LHCN-M2 (cell line): ENCODE measurements around the gene OR6F1. TPM values are rescaled to one million over a fixed set of nuclear protein-coding genes. Genes with fewer than 3 reads are reported as not detected.
"Not testable (repeated sequence)": the region's sequence is repeated elsewhere in the genome, so short reads cannot be mapped to it uniquely, and the experiment has no call there.

Source experiments
- DNase-seq: peaks from one replicate; pipeline ENCODE4 v3.0.0-alpha.2; 2012; ENCODE audit warnings: low read depth
- polyA plus RNA-seq: library from polyadenylated mRNA; unstranded; fragments of >200 nt; gene quantifications from one replicate; pipeline ENCODE4 v1.2.1, GENCODE V29; 2012; ENCODE audit warnings: missing spikeins
- total RNA-seq: library from RNA; depleted of rRNA; stranded (reverse); fragments of >200 nt; gene quantifications from 2 replicates; pipeline ENCODE4 v1.2.3, GENCODE V29; 2014; rRNA removed

OR6F1 gene
- not detected in 2 replicates for total RNA-seq
- not detected for polyA plus RNA-seq

DNA sequence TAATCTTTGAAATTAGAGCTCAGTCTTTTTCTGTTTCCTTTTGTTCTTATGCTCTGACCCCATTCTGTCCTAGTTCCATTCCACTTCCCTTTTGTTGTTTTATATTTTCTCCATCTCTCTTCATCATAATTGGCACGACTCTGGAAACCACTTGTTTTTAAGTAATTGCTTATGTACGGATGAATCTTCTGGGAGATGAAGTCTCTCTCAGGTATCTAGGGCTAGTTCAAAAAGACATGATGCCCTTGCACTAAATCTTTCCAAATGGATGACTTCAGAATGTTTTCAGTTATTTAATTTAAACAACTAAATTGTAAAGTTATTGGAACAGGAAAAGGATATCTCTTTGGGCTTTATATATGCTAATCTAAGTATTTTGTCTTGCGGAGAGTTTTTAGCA is at the start of gene OR6F1:
Gene OR6F1, minus strand, starts transcription at position 101 of the 400 bp plus-strand sequence. CDS start 3,891 bp downstream, outside the sequence.
- no peak for DNase-seq

DNA sequence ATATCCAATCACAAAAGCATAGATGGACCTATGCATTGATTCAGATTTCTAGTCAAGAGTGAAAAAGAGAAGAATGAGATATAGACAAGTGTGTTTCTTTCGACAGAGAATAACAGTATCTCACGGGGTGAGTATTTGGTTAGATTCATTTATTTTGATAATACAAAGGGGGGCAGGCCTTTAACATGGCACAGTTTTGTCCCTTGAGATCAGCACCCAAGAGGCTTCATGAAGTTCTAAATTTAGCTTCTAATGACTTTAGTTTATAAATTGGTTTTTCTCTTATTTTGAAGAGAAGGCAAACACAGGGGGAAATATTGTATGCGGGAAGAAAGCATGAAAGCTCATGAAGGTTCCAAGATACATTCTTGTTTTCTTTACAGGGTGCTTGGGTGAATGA is 44.0 kb upstream of the OR6F1 start, which contains the start of gene OR1C1:
Gene OR1C1, minus strand, starts transcription at position 101 of the 400 bp plus-strand sequence. CDS start 2,150 bp downstream, outside the sequence.
- no peak for DNase-seq

DNA sequence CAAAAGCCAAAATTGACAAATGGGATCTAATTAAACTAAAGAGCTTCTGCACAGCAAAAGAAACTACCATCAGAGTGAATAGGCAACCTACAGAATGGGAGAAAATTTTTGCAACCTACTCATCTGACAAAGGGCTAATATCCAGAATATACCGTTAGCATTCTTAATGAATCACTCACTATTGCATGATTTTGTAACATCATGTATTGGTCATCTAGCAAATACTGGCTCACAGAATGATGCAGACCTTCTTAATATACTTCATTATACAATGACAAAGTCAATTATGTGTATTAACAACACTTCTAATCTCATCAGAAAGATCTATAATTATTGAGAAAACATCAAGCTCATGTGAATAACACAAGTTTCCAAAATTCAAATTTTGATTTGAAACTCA is 37.9 kb upstream of the OR6F1 start:
- DNase-seq = not testable (repeated sequence)

DNA sequence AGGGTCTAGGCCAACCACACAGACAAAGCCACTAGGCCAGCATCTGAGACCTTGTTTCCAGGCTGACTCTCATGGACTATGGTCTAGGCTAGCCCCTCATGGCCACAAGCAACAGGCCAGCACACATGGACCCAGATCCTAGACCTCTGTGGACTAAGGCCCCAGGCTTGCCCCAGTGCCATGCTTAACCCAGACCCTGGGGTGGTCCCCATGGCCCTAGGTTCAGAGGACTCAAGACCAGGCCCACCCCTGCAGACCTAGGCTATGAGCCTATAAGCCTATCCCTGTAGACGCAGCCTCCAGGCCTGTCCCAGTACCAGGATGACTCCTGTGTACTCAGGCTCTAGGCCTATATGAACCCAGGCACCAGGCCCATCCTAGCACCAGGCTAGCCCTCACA is 33.4 kb upstream of the OR6F1 start:
- DNase-seq = no peak

DNA sequence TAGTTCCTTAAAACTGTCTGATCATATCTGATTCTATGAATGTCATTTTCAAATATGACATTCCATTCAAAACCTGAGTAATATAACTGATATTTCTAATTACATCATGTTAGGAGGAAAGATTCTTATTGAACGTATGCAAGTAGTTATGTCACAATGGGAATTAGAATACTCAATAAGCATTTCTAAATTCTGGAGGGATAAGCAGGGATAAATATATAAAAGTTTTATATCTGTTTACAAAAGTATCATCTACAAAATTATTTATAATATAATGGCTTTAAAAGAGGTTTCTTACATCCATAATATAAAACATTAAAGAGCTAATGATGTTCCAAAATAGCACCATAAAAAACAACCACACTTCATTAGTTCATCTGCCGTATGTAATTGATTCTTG is 31.6 kb upstream of the OR6F1 start, which contains the start of gene OR14A2:
Gene OR14A2, minus strand, starts transcription at position 101 of the 400 bp plus-strand sequence.
- no peak for DNase-seq

DNA sequence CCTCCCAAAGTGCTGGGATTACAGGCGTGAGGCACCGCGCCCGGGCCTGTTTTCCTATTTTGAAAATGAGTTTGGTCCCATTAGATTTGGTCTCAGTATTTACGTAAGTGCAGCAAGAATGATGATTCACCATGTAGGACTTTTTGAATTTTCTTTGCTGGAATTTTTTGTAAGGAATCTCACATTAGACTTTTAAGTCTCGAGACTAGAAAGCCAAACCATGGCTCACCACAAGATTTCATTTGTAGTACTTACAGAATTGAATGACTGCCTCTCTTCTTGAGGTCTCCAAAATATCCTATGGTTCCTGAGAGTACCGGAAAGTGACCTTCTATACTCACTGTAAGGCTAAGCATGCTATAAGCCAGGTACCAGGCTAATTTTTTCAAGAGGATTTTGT is 31.2 kb upstream of the OR6F1 start:
- DNase-seq = no peak

DNA sequence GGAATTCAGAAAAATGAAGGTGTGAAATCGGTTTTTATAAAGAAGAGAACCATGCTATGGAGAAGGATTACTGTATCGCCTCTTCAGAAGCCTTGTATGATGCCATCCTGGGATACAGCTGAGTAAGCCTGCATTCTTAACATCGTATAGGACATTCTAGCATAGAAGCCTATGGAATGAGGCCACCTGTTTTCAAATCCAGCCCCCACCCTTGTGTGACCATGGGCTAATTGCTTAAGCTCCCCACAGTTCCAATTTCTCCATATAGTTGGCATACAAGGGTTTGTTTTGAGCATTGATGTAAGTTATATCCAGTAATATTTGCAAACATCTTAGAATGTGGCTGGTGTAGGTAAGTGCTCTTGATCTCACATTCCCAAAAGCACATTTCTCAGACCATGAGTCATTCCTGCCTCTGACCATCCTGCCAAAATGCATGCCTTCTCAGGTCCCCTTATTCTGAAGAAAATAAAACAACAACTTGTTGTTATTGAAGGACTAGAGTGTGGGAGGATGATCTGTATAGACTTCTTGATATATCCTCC is 30.0 kb upstream of the OR6F1 start:
- no peak for DNase-seq

DNA sequence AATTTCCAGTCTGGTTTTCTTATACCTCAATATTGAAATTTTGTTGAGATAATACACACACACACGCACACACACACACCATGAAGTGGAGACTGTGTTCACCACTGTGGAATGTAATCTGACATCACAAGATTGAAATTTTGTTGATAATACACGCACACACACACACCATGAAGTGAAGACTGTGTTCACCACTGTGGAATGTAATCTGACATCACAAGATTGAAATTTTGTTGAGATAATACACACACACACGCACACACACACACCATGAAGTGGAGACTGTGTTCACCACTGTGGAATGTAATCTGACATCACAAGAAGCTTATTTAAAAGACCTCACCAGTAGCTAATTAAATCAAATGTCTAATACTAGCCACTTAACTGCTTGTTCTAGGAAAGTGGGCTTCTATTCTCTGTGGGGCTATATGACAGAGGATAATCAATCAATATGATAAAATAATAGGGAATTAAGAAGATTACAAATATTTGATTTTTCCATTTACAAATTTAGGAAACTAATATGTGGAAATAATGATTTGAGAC is 25.8 kb upstream of the OR6F1 start:
- not testable (repeated sequence) for DNase-seq

DNA sequence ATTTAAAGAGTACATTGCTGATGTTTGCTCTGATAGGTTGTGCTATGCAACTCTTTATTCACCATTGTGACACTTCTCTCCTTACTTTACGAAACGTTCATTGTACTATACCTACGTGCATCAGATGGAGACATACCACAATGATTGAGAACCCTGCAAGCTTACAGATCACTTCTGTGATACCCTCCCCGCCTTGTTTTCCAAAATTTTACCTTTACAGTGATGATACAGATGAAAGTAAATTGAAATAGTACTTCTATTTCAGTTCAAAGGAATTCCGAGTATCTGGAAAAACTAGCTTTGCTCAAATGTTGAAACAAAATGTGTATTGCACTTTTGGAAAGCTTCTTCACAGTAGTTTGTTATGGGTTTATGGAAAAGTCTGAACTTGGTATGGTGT is 25.3 kb upstream of the OR6F1 start:
- no peak for DNase-seq

DNA sequence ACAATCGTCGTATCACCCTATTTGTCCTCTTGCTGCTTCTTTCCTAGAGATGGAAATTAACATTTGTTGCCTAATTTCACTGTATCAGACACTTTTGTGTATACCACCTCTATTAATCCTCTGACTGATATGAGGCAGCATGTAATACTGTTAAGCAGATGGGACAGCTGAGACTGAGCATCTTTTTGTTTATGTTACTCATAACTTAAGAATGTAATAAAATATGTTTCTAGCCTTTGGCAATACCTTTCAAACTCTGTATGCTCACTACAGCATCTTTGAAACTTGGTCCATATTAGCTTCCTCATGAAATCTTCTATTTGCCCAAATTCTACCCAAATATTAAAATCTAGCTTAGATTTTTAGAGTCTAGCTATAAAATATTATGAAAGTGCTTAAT is 24.3 kb upstream of the OR6F1 start:
- no peak for DNase-seq

DNA sequence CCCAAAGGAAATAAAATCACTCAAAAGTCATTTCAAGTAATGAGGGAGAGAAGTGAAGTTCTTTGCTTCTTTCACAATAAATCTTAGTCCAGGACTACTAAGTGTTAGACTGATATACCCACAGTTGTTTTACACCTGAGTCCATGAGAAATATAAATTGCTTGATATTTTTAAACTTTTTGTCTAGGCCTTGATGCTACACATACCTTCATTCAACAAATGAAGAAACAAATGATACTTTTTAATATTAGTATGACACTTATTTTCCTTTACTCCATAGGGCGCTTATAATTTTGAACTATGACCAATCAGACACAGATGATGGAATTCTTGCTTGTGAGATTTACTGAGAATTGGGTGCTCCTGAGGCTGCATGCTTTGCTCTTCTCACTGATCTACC is 21.9 kb upstream of the OR6F1 start, which contains the start of gene OR14K1:
Gene OR14K1, plus strand, starts transcription at position 301 of the 400 bp plus-strand sequence. Its CDS starts 0 bp downstream, at position 301.
- DNase-seq = no peak

DNA sequence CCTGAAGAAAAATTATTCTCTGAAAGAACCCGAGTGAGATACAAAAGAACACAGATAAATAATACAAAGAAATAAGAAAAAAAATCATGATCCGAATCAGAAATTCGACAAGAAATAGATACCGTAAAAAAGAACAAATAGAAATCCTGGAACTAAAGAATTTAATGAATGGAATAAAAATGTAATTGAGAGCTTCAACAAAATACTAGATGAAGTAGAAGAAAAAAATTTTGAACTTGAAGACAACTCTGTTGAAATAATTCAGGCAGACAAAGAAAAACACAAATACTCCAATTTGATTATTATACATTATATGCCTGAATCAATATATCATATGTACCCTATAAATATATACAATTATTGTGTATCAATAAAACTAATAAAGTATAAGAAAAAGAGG is 4.8 kb upstream of the OR6F1 start:
- no peak for DNase-seq

DNA sequence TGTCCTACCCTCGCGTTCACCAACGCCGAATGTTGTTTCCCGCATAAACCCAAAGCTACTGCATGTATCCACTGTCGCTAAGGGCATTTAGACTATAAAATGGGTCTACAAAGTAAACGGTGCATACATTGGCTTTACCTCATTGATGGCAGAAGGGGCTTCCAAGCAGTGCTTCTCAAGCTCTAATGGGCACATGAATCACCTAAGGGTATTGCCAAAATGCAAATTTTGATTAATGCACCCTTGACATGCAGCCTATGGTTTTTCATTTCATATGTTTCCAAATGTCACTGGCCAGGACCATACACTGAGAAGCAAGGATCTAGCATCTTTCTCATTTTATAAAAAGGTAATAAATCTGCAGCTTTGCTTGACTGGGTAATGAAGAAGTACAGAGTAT is 2.7 kb downstream of the OR6F1 start:
- no peak for DNase-seq

DNA sequence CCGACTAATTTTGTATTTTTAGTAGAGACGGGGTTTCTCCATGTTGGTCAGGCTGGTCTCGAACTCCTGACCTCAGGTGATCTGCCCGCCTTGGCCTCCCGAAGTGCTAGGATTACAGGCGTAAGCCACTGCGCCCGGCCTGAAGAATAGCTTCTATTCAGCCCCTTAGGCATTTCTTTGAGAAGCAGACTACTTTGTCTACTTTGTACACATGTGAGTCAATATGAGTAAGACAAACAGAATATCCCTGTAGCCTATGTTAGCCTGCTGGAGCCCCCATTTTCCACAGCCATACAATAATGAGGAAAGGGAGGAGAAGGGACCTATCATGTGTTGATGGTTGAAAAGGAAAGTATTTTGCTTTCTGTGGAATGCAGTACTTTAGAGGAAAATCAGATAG is 5.8 kb downstream of the OR6F1 start:
- DNase-seq = not testable (repeated sequence)

DNA sequence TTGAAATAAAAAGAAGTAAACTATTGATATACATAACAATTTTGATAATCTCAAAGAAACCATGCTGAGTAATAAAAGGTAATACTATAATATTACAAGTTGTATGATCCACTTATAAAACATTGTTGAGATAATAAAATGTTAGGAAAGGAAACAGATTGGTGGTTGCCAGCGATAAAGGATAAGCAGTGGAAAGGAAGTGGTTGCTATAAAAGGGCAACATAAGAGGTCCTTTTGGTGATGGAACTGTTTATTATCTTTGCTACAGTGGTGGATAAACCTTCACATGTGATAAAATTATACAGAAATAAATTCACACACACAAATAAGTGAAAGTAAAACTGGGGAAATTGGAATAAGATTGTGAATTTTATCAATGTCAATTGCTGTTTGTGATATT is 15.1 kb downstream of the OR6F1 start:
- no peak for DNase-seq

DNA sequence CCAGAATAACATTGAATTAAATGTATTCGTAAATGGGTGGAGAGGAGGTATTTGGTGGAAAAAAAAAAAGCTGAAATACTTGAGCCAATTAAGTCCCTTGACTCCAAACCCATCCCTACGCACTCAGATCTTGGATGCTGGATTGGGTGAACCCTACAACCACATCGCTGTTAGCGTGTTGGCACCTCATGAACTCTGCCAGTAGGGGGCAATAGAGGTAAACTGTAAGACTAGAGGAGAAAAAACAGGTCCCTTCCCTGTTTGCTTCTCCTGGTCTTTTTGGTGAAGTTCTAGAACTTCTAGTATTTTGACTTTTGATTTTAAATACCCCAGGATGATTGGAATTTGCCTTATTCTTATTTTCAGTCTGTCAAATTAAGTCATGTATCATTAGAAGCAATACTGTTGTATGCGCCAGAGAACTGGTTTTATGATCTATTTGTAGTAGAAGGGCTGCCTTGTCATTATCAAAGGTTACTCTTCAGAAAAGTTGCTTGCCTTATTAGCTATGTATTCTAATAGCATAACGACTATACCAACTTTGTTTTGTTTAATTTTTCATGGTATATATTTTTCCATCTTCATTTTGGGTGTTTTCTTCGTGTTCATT is 35.1 kb downstream of the OR6F1 start:
- DNase-seq = peak; percentile 29

DNA sequence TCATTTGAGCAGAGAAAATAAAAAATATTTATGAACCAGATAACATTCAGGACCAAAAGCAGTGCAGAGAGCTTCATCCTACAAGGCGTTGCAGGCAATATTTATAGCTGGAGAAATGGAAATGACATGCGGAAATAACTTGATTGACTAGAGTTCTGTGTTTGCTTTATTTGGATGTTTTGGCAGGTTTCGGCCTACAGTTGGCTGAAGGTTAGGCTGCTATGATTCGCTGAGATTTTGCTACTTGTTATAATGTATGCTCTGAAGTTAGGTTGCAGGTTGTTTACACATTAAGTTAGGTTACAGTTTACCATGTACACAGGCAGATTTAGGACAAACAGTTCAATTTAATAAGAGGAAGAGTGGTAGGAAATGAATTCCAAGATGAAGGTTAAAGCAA is 36.3 kb downstream of the OR6F1 start:
- no peak for DNase-seq

DNA sequence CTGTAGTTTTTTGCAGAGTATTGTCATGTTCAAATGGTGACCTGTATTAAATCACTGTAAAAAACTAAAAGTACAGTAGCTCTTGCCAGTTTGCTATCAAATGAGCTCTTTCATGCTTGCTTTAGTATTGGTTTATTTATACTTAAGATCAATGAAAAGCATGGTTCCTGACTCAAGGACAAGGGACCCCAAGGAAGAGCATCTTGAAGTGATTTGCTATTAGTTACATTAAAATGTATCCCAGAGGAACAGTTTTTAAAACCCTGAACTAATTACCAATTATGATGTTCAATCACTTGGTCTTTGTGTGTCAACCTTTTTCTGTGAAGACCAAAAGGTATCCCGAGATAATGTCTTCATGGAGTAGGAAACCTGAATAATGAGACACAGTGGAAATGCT is 36.8 kb downstream of the OR6F1 start, which contains the start of gene OR13G1:
Gene OR13G1, minus strand, starts transcription at position 101 of the 400 bp plus-strand sequence. CDS start 6,698 bp downstream, outside the sequence.
- no peak for DNase-seq

DNA sequence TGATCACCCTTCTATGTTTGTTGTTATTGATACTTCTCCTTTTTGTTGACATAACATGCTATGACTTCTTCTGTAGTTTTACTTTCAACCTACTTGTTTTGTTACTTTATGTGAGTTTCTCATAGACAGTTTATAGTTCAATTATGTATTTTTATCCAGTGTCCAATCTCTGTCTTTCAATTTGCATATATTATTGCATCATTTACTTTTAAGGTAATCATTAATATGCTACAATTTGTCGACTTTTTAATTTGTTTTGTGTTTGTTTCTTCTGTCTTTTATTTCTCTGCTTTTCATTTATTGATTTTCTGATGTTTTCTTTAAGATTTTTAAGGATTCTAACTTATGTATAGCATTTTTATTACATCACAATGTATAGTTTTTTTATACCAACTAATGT is 47.2 kb downstream of the OR6F1 start:
- no peak for DNase-seq
